ENCODE data around the gene ERG. TPM values are rescaled to one million over a fixed set of nuclear protein-coding genes. Genes with fewer than 3 reads are reported as not detected.

ERG gene
- total and polyA plus RNA-seq, 2 of the 8 experiments (the other 6 are each of a cell fraction or from before 2014, with no cell fraction given): 1.0 to 3.0 TPM

DNA sequence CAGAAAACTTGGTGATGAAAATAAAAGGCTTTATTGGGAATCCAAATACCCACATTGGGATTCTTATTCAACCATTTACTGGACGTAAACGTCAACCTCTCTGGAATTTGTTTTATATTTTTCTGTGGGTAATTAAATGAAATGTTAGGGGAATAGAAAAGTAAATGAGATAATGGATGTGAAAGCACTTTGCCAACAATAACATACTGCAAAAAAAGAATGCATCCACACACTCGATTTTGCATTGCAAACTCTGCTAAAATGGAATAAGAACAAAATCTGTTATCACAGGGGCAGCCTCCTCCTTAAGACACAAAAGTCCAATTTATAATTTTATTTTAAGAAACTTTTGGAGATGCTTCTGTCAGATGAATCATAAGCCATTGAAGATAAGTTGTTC, 88.4 kb downstream of the ERG start:
- Histone ChIP-seq H2BK120ac (replicated peaks; ENCODE audit: low read depth, low read length) (no peak overlapping the region), H2AFZ (ENCODE audit: low read length) (no peak overlapping the region), H2BK15ac (ENCODE audit: low read length) (no peak overlapping the region), H2BK20ac (ENCODE audit: low read length) (no peak overlapping the region), H3K18ac (ENCODE audit: extremely low read depth, low read length) (no peak overlapping the region), H2BK12ac (ENCODE audit: low read depth, low read length) (no peak overlapping the region), H3K4me3 (ENCODE audit: extremely low read depth in 1 of 4, insufficient read depth in 2 of 4, low read depth in 3 of 4, low read length in 4 of 4) (no peak overlapping the region), H4K20me1 (replicated peaks in 1 of 2; ENCODE audit: control insufficient read depth in 1 of 2, insufficient read depth in 2 of 2, low read length in 2 of 2) (no peaks in the 10 kb centered on the region), H3K4ac (replicated peaks; ENCODE audit: insufficient read length, low read depth, low read length) (no peak overlapping the region), H3K56ac (replicated peaks; ENCODE audit: insufficient read length, low read depth, low read length) (no peak overlapping the region), H3K79me1 (ENCODE audit: low read depth, low read length) (no peaks in the 10 kb centered on the region), H3K4me1 (replicated peaks in 1 of 4; ENCODE audit: control insufficient read depth in 3 of 4, insufficient read depth in 4 of 4, low read length in 3 of 4) (peaks cover 2 to 9% (median 4%) of the 10 kb centered on the region in 4 experiments; a peak in 6 of 7 replicates), H3K23ac (ENCODE audit: insufficient read length) (no peak overlapping the region), H4K8ac (ENCODE audit: extremely low read depth, insufficient read depth, low read length) (no peak overlapping the region), H3K36me3 (ENCODE audit: control insufficient read depth in 2 of 4, insufficient read depth in 4 of 4, low read length in 3 of 4) (no peaks in the 10 kb centered on the region), H3K14ac (ENCODE audit: insufficient read length) (no peak overlapping the region), H3K27ac (ENCODE audit: low read depth, low read length) (no peak overlapping the region), H4K91ac (replicated peaks; ENCODE audit: insufficient read length, low read length) (no peak overlapping the region), H2BK5ac (ENCODE audit: low read depth, low read length) (no peak overlapping the region), H3K79me2 (ENCODE audit: control insufficient read depth in 1 of 2, insufficient read depth in 2 of 2, low read length in 2 of 2) (no peaks in the 10 kb centered on the region), H3K9me3 (ENCODE audit: insufficient read depth in 2 of 2, low read depth in 1 of 2, low read length in 1 of 2) (peaks cover 0 to 3% of the 10 kb centered on the region in 2 experiments; a peak in 1 of 4 replicates), H4K5ac (ENCODE audit: insufficient read length, low read depth, low read length) (no peak overlapping the region), H3K4me2 (ENCODE audit: insufficient read depth in 1 of 2, low read depth in 2 of 2, low read length in 2 of 2) (no peak overlapping the region), H3K27me3 (replicated peaks in 1 of 4; ENCODE audit: control insufficient read depth in 3 of 4, extremely low read depth in 1 of 4, insufficient read depth in 3 of 4, low read length in 3 of 4) (no peaks in the 10 kb centered on the region), H3K9ac (replicated peaks in 1 of 4; ENCODE audit: extremely low read depth in 1 of 4, low read depth in 3 of 4, low read length in 3 of 4) (no peak overlapping the region), H2AK5ac (ENCODE audit: low read depth, low read length) (no peak overlapping the region), H3K23me2 (ENCODE audit: low read depth, low read length) (no peaks in the 10 kb centered on the region)
- ChIA-PET CTCF (ENCODE audit: partially characterized antibody) (no interaction called here), POLR2A (ENCODE audit: partially characterized antibody) (no interaction called here)
- DNase-seq (ENCODE audit: low read depth in 1 of 2, low spot score in 2 of 2) (no peak), FAIRE-seq (no peak)
- 83% methylated on average over 3 of the region's 3 CpGs; no CpG with 5 or more reads in 1 of the 2 experiments for WGBS, 2 experiments (ENCODE audit: extremely low coverage in 1 of 2, insufficient coverage in 1 of 2, insufficient read length in 1 of 2, insufficient replicate concordance in 2 of 2, low coverage in 1 of 2, low lambda C conversion rate in 2 of 2, missing lambda C conversion rate in 1 of 2)
- TF ChIP-seq SIN3A (conservative IDR thresholded peaks at IDR 0.05 in 1 of 2, IDR thresholded peaks at IDR 0.05 in 1 of 2; ENCODE audit: low read depth in 1 of 2, low read length in 2 of 2) (no peak), NRF1 (IDR thresholded peaks at IDR 0.05; ENCODE audit: low read depth, low read length) (no peak), SUZ12 (IDR thresholded peaks at IDR 0.05; ENCODE audit: low read length) (no peak), JUND (IDR thresholded peaks at IDR 0.05; ENCODE audit: low read length) (no peak), CTBP2 (IDR thresholded peaks at IDR 0.05; ENCODE audit: borderline replicate concordance, insufficient read depth, insufficient read length, low read length) (no peak), JUN (IDR thresholded peaks at IDR 0.05; ENCODE audit: low read depth, low read length) (no peak), CBX8 (IDR thresholded peaks at IDR 0.05; ENCODE audit: borderline replicate concordance, low read depth, low read length) (no peak)
- TF ChIP-seq, protein P1, sequence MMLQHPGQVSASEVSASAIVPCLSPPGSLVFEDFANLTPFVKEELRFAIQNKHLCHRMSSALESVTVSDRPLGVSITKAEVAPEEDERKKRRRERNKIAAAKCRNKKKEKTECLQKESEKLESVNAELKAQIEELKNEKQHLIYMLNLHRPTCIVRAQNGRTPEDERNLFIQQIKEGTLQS (IDR thresholded peaks at IDR 0.05; ENCODE audit: insufficient read depth, low read depth, low read length): no peak
- TF ChIP-seq, protein P2, sequence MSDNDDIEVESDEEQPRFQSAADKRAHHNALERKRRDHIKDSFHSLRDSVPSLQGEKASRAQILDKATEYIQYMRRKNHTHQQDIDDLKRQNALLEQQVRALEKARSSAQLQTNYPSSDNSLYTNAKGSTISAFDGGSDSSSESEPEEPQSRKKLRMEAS (IDR thresholded peaks at IDR 0.05): no peak

Measured in H1 (cell line).